Vagina (tissue), 2 donors: ENCODE data around the gene HTR3C.

Experiments
- CTCF ChIP-seq, 3 experiments: fragments of 450-650 bp in 2 of 3; fragments of 200-600 bp in 1 of 3; sonication (generic) in 1 of 3; IDR thresholded peaks; one replicate each; pipeline ENCODE4 v1.5.1; 2017 to 2019; ENCODE audit warnings: antibody characterized with exemption in 3 of 3, mild to moderate bottlenecking in 2 of 3, moderate library complexity in 2 of 3
- POLR2A ChIP-seq, 2 donors: fragments of 450-650 bp; IDR thresholded peaks; one replicate each; pipeline ENCODE4 v1.6.1; 2017; ENCODE audit warnings: antibody characterized with exemption in 2 of 2, mild to moderate bottlenecking in 2 of 2, moderate library complexity in 2 of 2

DNA sequence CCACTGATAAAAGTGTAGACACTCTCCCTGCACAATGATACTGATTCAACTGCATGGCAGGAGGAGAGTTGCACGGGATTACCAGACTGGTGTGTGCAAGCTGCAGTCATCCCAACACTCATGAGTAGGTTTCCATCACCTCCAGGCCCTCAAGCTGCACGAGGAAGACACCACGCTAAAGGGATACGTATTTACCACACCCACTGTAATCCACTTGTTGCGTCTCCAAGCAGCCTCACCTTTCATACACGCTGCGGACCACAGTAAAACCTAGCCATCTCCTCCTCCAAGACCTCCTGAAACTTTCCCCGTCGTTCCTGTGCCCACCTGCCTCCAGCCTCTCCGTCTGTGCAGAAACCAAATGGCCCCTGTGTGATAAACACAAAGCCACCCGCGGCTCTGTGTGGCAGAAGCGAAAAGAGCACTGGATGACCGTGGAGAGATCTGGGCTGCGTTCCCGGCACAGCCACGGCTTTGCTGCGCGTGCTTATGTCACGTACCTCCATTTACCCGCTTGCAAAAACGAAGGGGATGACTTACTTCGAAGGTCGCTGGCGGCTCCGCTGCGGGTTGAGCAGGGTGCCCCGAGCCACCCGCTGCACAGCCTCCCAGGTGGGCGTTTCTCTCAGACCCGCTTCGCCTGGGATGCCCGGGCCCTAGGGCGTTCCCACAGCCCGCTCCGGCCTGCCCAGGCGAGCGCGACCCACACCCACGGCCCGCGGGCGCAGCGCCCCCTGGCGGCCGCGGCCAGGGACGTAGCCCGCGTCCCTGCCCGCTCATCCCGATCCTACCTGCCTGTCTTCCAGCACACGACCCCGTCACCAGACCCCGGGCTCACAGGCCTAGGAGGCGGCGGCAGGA, 35.8 kb upstream of the HTR3C start:
- peak; percentile 75 to 97 (median 89) for TF ChIP-seq CTCF (IDR thresholded peaks at IDR 0.05)
- no peak for TF ChIP-seq POLR2A (IDR thresholded peaks at IDR 0.05)
